Muscle of leg (tissue), 11 donors: ENCODE measurements around the gene ZFPM1. TPM values are rescaled to one million over a fixed set of nuclear protein-coding genes. Genes with fewer than 3 reads are reported as not detected.
"Not testable (repeated sequence)": the region's sequence is repeated elsewhere in the genome, so short reads cannot be mapped to it uniquely, and the experiment has no call there.

Source experiments
- DNase-seq: peaks from one replicate; pipeline ENCODE4 v3.0.0; 2013
- H3K27ac ChIP-seq: one replicate; pipeline ENCODE4 v1.5.1; 2013; ENCODE audit warnings: mild to moderate bottlenecking, low read length, control low read depth
- H3K27me3 ChIP-seq: one replicate; pipeline ENCODE4 v1.6.1; 2013; ENCODE audit warnings: low read length; ENCODE audit not compliant: control insufficient read depth, insufficient read depth
- H3K36me3 ChIP-seq: one replicate; pipeline ENCODE4 v1.6.1; 2013; ENCODE audit warnings: low read length; ENCODE audit not compliant: control insufficient read depth, insufficient read depth
- H3K4me1 ChIP-seq: one replicate; pipeline ENCODE4 v1.6.1; 2013; ENCODE audit warnings: low read length; ENCODE audit not compliant: control insufficient read depth, insufficient read depth
- H3K4me3 ChIP-seq: one replicate; pipeline ENCODE4 v1.5.1; 2013; ENCODE audit warnings: low read length, control low read depth
- H3K9me3 ChIP-seq: replicated peaks from 2 replicates; pipeline ENCODE4 v1.6.1; 2013; ENCODE audit warnings: low read depth, low read length; ENCODE audit not compliant: control insufficient read depth
- WGBS: methylation state at CpG from one replicate; pipeline ENCODE4 v1.1.5; 2013; ENCODE audit warnings: missing lambda C conversion rate; ENCODE audit not compliant: insufficient coverage; 5-methylcytosine and 5-hydroxymethylcytosine counted together
- polyA plus RNA-seq, 8 donors: library from polyadenylated mRNA; unstranded; fragments of 120-200 nt; gene quantifications; one replicate each; pipeline versions ENCODE4 v1.2.1 to v1.2.3, GENCODE V29; 2013; ENCODE audit warnings: inconsistent platforms in 1 of 8, low replicate concordance in 1 of 8; ENCODE audit not compliant: insufficient read length in 8 of 8, insufficient read depth in 1 of 8
- total RNA-seq: library from RNA; stranded (reverse); fragments of 120-200 nt; gene quantifications from one replicate; pipeline ENCODE4 v1.2.4, GENCODE V29; 2013

ZFPM1 gene
- total and polyA plus RNA-seq, 9 donors = 0.89 to 3.3 (median 1.6) TPM

DNA sequence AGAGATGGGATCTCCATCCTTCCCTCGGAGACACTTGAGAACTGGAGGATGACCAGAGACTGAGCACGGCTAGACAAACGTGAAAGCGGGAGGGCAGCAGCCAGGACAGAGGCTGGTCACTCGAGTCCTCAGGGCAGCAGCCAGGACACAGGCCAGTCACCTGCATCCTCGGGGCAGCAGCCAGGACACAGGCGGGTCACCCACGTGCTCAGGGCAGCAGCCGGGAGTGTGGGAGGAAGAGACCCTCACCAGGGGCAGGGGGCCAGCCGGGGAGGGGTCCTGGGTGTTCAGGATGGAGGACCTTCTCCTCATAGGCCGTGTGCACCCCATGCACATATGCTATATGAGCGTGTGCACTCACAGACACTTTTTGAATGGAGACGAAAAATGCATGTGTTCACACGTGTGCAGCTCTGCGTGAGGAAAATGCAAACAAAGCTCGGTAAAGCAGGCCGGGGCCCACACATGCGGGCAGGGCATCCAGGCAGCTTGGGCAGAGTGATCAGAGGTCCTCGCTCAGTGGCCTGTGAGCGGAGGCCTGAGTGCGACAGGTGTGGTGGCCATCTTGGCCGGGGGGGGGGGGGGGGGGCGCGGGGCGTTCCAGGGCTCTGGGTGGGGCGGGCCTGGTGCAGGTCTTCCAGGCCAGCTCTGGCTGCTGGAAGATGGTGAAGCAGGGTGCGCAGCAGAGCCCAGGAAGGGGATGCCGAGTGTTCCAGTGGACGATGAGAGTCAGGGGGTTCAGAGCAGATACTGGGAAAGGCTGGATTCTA lies 43.6 kb upstream of the ZFPM1 start:
- WGBS = 72% methylated on average over 21 of the region's 29 CpGs
- Histone ChIP-seq H3K27ac (no peak overlapping the region), H3K4me1 (peaks cover 31% of the 10 kb centered on the region), H3K9me3 (no peaks in the 10 kb centered on the region), H3K36me3 (no peaks in the 10 kb centered on the region), H3K4me3 (no peak overlapping the region), H3K27me3 (peaks cover 6% of the 10 kb centered on the region)
- DNase-seq = no peak

GRCh38 chr16:88410297-88410968 lies 42.6 kb upstream of the ZFPM1 start:
- not testable (repeated sequence) for DNase-seq, H3K9me3 ChIP-seq, H3K27me3 ChIP-seq, H3K27ac ChIP-seq, H3K4me3 ChIP-seq, H3K36me3 ChIP-seq
- WGBS = 93% methylated on average over 26 of the region's 28 CpGs
- peaks cover 27% of the 10 kb centered on the region for H3K4me1 ChIP-seq

GRCh38 chr16:88411951-88412576 lies 41.0 kb upstream of the ZFPM1 start:
- Histone ChIP-seq H3K9me3 (no peaks in the 10 kb centered on the region), H3K4me3 (no peak overlapping the region), H3K27me3 (no peaks in the 10 kb centered on the region), H3K27ac (no peak overlapping the region), H3K4me1 (peaks cover 14% of the 10 kb centered on the region), H3K36me3 (no peaks in the 10 kb centered on the region)
- WGBS = 93% methylated on average over 12 of the region's 18 CpGs
- no peak for DNase-seq

GRCh38 chr16:88412766-88413165 lies 40.3 kb upstream of the ZFPM1 start:
- DNase-seq = no peak
- 69% methylated on average over 14 of the region's 16 CpGs for WGBS
- Histone ChIP-seq H3K9me3 (no peaks in the 10 kb centered on the region), H3K27me3 (no peaks in the 10 kb centered on the region), H3K4me3 (no peak overlapping the region), H3K4me1 (peaks cover 13% of the 10 kb centered on the region), H3K27ac (no peak overlapping the region), H3K36me3 (no peaks in the 10 kb centered on the region)

DNA sequence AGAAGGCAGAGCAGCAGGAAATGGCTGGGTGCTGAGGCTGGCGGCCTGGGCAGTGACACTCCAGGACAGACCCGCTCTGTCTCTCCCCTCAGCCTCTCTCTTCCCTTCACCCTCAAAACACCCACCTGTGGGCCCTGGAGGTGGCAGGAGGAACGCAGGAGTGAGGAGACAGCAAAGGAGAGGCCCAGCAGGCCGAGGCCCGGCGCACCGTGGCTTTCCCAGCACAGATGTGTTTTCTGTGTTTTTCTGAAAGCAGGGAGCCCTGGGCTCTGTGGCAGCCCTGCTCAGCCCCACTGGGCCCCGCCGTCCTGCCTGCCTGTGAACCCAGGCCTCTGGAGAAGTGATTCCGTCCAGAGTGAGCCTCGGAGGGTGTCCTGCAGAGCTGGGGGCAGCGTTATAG lies 39.8 kb upstream of the ZFPM1 start:
- H3K27me3 ChIP-seq = no peaks in the 10 kb centered on the region
- H3K9me3 ChIP-seq = no peaks in the 10 kb centered on the region
- H3K36me3 ChIP-seq = no peaks in the 10 kb centered on the region
- no peak overlapping the region for H3K4me3 ChIP-seq
- H3K4me1 ChIP-seq = peaks cover 12% of the 10 kb centered on the region
- 80% methylated on average over 9 of the region's 12 CpGs for WGBS
- DNase-seq = no peak
- H3K27ac ChIP-seq = no peak overlapping the region

- no peak for DNase-seq
- no peak overlapping the region for H3K4me3 ChIP-seq
- peaks cover 8% of the 10 kb centered on the region for H3K4me1 ChIP-seq
- H3K27me3 ChIP-seq = no peaks in the 10 kb centered on the region
- WGBS = 90% methylated on average over 11 of the region's 12 CpGs
- no peaks in the 10 kb centered on the region for H3K36me3 ChIP-seq
- no peak overlapping the region for H3K27ac ChIP-seq
- no peaks in the 10 kb centered on the region for H3K9me3 ChIP-seq
These were observed 39.4 kb upstream of the ZFPM1 start for GRCh38 chr16:88413631-88414030.

- Histone ChIP-seq H3K4me3 (no peak overlapping the region), H3K36me3 (no peaks in the 10 kb centered on the region), H3K4me1 (peaks cover 4% of the 10 kb centered on the region), H3K27me3 (no peaks in the 10 kb centered on the region), H3K27ac (no peak overlapping the region), H3K9me3 (no peaks in the 10 kb centered on the region)
- DNase-seq = no peak
- WGBS = 84% methylated on average over 26 of the region's 34 CpGs
These were observed 38.3 kb upstream of the ZFPM1 start for GRCh38 chr16:88414521-88415380.

- Histone ChIP-seq H3K27me3 (no peaks in the 10 kb centered on the region), H3K36me3 (no peaks in the 10 kb centered on the region), H3K9me3 (no peaks in the 10 kb centered on the region), H3K4me1 (peaks cover 4% of the 10 kb centered on the region), H3K27ac (no peak overlapping the region), H3K4me3 (no peak overlapping the region)
- 68% methylated on average over 5 of the region's 5 CpGs for WGBS
- no peak for DNase-seq
These were observed 37.7 kb upstream of the ZFPM1 start for GRCh38 chr16:88415381-88415705.

- Histone ChIP-seq H3K27me3 (no peaks in the 10 kb centered on the region), H3K4me3 (no peak overlapping the region)
- WGBS = 38% methylated on average over 18 of the region's 29 CpGs
These were observed 37.3 kb upstream of the ZFPM1 start for GRCh38 chr16:88415713-88416323.

More at GRCh38 chr16:88415713-88416323, 37.3 kb upstream of the ZFPM1 start:
- Histone ChIP-seq H3K9me3 (no peaks in the 10 kb centered on the region), H3K27ac (no peak overlapping the region), H3K4me1 (peaks cover 4% of the 10 kb centered on the region), H3K36me3 (no peaks in the 10 kb centered on the region)
- no peak for DNase-seq
